HG03175 (cell line): ENCODE data around the gene SMIM41.

Experiments used
- ATAC-seq: cut with Tn5 transposase; IDR thresholded peaks from one replicate; pipeline ENCODE4 v1.9.1; 2021; ENCODE audit warnings: mild to moderate bottlenecking, moderate library complexity; ENCODE audit not compliant: unreplicated experiment

The SMIM41 gene

GRCh38 chr12:52050758-52051541 lies 28.6 kb upstream of the SMIM41 start, which contains the start of gene NR4A1:
Gene NR4A1, plus strand, starts transcription at chr12:52051442. Its CDS starts 2,887 bp downstream, at chr12:52054329.
- peak; percentile 82 for ATAC-seq

GRCh38 chr12:52052468-52053186 lies 26.9 kb upstream of the SMIM41 start:
- no peak for ATAC-seq

GRCh38 chr12:52053536-52054209 lies 25.8 kb upstream of the SMIM41 start:
- ATAC-seq: no peak

- ATAC-seq: no peak
These were observed 25.2 kb upstream of the SMIM41 start for GRCh38 chr12:52054231-52054832.

- no peak for ATAC-seq
These were observed 24.4 kb upstream of the SMIM41 start for GRCh38 chr12:52054833-52055730.

GRCh38 chr12:52055731-52056711 lies 23.5 kb upstream of the SMIM41 start:
- no peak for ATAC-seq

- ATAC-seq: no peak
These were observed 22.5 kb upstream of the SMIM41 start for GRCh38 chr12:52056801-52057637.

- ATAC-seq: no peak
These were observed 21.6 kb upstream of the SMIM41 start for GRCh38 chr12:52057638-52058576.

GRCh38 chr12:52058631-52059361 lies 20.7 kb upstream of the SMIM41 start:
- no peak for ATAC-seq

GRCh38 chr12:52059582-52060497 lies 19.7 kb upstream of the SMIM41 start:
- no peak for ATAC-seq

- ATAC-seq: no peak
These were observed 18.9 kb upstream of the SMIM41 start for GRCh38 chr12:52060498-52061177.

GRCh38 chr12:52061470-52062166 lies 17.9 kb upstream of the SMIM41 start:
- ATAC-seq: no peak

GRCh38 chr12:52062167-52063081 lies 17.1 kb upstream of the SMIM41 start:
- no peak for ATAC-seq
